ENCODE results near the gene SNX33.
A peak's percentile ranks its signal among the peaks of the same experiment; 100 is the strongest.
"Not testable (repeated sequence)": the region's sequence is repeated elsewhere in the genome, so short reads cannot be mapped to it uniquely, and the experiment has no call there.

Gene SNX33

GRCh38 chr15:75688831-75689230 is 41.1 kb downstream of the SNX33 start:
- H3K4me3 Mint-ChIP-seq: no peak overlapping the region
- no peak overlapping the region for H3K27ac Mint-ChIP-seq
- H3K4me1 Mint-ChIP-seq: peaks cover 17% of the 10 kb centered on the region
- peaks cover 8% of the 10 kb centered on the region for H3K36me3 Mint-ChIP-seq (ENCODE audit: low read depth)
- TF ChIP-seq, protein P1, sequence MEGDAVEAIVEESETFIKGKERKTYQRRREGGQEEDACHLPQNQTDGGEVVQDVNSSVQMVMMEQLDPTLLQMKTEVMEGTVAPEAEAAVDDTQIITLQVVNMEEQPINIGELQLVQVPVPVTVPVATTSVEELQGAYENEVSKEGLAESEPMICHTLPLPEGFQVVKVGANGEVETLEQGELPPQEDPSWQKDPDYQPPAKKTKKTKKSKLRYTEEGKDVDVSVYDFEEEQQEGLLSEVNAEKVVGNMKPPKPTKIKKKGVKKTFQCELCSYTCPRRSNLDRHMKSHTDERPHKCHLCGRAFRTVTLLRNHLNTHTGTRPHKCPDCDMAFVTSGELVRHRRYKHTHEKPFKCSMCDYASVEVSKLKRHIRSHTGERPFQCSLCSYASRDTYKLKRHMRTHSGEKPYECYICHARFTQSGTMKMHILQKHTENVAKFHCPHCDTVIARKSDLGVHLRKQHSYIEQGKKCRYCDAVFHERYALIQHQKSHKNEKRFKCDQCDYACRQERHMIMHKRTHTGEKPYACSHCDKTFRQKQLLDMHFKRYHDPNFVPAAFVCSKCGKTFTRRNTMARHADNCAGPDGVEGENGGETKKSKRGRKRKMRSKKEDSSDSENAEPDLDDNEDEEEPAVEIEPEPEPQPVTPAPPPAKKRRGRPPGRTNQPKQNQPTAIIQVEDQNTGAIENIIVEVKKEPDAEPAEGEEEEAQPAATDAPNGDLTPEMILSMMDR (IDR thresholded peaks at IDR 0.05): no peak
- H3K27me3 Mint-ChIP-seq (ENCODE audit: low read depth, poor library complexity): no peaks in the 10 kb centered on the region
- no peaks in the 10 kb centered on the region for H3K9me3 Mint-ChIP-seq
- DNase-seq: no peak

- not testable (repeated sequence) for H3K4me3 Mint-ChIP-seq; H3K36me3 Mint-ChIP-seq (ENCODE audit: low read depth); H3K9me3 Mint-ChIP-seq; H3K27me3 Mint-ChIP-seq (ENCODE audit: low read depth, poor library complexity); DNase-seq; H3K27ac Mint-ChIP-seq
- H3K4me1 Mint-ChIP-seq: peaks cover 21% of the 10 kb centered on the region
Measured at GRCh38 chr15:75689429-75689828, 41.7 kb downstream of the SNX33 start.

DNA sequence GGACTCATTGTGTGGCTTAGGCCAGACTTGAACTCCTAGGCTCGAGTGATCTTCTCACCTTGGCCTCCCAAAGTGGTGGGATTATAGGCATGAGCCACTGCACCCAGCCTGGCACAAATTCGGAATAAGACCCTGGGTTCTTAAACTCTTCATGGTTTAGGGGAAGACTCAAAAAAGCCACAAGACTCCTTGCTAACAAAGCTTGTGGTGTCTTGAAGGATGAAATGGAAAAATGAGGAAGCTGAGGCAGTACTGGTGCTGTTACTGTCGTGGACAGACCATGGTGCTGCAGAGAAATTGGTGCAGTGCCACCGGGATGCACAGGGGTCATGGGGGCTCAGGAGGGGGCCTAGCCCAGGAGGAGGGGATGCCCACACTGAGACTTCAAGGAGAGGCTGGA is 44.6 kb downstream of the SNX33 start:
- peak overlapping the region; percentile 90 for H3K27ac Mint-ChIP-seq
- H3K4me1 Mint-ChIP-seq: peaks cover 41% of the 10 kb centered on the region
- H3K36me3 Mint-ChIP-seq (ENCODE audit: low read depth); H3K9me3 Mint-ChIP-seq; DNase-seq; H3K4me3 Mint-ChIP-seq; H3K27me3 Mint-ChIP-seq (ENCODE audit: low read depth, poor library complexity): not testable (repeated sequence)

DNA sequence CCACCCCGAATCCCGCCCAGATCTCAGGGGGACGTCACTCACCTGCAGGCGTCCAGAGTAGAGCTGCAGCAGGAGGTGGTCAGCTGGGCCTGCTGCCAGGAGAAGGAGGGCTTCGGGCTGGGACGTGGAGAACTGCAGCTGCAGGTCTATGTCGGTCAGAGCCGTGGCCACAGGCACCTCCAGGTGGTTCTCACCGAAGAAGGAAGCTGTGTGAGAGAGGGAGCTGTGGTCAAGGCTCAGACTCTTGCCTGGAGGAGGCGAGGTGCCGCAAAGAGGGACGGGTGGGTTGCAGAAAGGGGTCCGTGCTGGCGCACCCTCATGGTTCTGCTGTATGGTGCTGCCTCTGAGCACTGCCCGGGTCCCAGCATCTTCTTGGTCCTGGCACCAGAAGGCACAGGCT is 45.3 kb downstream of the SNX33 start:
- not testable (repeated sequence) for H3K36me3 Mint-ChIP-seq (ENCODE audit: low read depth); DNase-seq; H3K9me3 Mint-ChIP-seq; H3K27ac Mint-ChIP-seq; H3K4me3 Mint-ChIP-seq; H3K27me3 Mint-ChIP-seq (ENCODE audit: low read depth, poor library complexity)
- peaks cover 48% of the 10 kb centered on the region for H3K4me1 Mint-ChIP-seq

GRCh38 chr15:75693501-75694240 is 46.0 kb downstream of the SNX33 start:
- Mint-ChIP-seq H3K9me3 (no peaks in the 10 kb centered on the region), H3K4me3 (no peak overlapping the region), H3K4me1 (peaks cover 48% of the 10 kb centered on the region), H3K27me3 (ENCODE audit: low read depth, poor library complexity) (peaks cover 9% of the 10 kb centered on the region), H3K27ac (no peak overlapping the region), H3K36me3 (ENCODE audit: low read depth) (no peaks in the 10 kb centered on the region)
- no peak for DNase-seq
- TF ChIP-seq, protein P1 (IDR thresholded peaks at IDR 0.05): no peak

- Mint-ChIP-seq H3K36me3 (ENCODE audit: low read depth) (no peaks in the 10 kb centered on the region), H3K27me3 (ENCODE audit: low read depth, poor library complexity) (peaks cover 9% of the 10 kb centered on the region), H3K4me1 (peaks cover 55% of the 10 kb centered on the region), H3K27ac (no peak overlapping the region), H3K9me3 (no peaks in the 10 kb centered on the region), H3K4me3 (peak overlapping the region; percentile 40)
- TF ChIP-seq, protein P1 (IDR thresholded peaks at IDR 0.05): peak; percentile 46
- peak; percentile 61 for DNase-seq
Measured at GRCh38 chr15:75694241-75695182, 46.8 kb downstream of the SNX33 start.

DNA sequence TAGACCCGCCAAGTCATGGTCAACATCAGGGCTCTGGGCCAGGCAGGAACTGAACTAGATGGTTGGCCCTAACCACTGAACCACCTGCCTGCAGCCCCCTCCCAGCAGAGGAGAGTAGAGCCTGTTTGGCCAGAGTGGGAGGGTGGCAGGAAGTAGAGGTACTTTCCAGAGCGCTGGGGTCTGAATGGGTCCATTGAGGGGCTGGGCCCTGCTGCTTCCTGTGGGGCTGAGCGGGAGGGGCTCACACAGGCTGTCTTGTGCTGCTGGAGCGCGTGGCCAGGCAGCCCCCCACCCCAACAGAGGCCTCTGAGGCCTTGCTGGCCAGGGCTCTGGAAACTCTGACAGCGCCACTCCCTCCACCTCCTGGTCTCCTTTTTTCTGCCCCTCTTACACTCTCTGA is 47.5 kb downstream of the SNX33 start:
- Mint-ChIP-seq H3K9me3 (no peaks in the 10 kb centered on the region), H3K27ac (no peak overlapping the region), H3K27me3 (ENCODE audit: low read depth, poor library complexity) (peaks cover 9% of the 10 kb centered on the region), H3K4me3 (no peak overlapping the region), H3K36me3 (ENCODE audit: low read depth) (no peaks in the 10 kb centered on the region), H3K4me1 (peaks cover 60% of the 10 kb centered on the region)
- DNase-seq: no peak
- TF ChIP-seq, protein P1 (IDR thresholded peaks at IDR 0.05): no peak
